Measurements from ENCODE around the gene PARP12. TPM values are rescaled to one million over a fixed set of nuclear protein-coding genes. Genes with fewer than 3 reads are reported as not detected.

Gene PARP12
- total RNA-seq, 1 donor = 14.0 TPM

DNA sequence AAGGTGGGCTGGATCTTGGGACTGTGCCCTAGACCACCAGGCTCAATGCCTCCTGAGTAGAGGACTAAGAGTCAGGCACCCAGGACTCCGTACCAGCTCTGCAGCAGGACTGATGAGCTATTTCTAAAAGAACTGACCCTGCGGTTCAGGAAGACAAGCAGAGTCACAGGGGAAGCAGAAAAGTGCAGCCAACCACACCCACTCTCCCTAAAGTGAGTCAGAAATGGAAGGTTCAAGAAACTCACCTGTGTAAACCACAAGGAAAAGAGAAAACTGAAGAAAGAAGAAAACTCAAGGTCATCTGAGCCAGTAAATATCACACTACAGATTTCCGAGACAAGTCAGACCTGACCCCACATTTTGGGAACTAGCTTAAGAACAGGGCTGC lies 2.5 kb downstream of the PARP12 start:
- no peak for DNase-seq (ENCODE audit: low read depth)

DNA sequence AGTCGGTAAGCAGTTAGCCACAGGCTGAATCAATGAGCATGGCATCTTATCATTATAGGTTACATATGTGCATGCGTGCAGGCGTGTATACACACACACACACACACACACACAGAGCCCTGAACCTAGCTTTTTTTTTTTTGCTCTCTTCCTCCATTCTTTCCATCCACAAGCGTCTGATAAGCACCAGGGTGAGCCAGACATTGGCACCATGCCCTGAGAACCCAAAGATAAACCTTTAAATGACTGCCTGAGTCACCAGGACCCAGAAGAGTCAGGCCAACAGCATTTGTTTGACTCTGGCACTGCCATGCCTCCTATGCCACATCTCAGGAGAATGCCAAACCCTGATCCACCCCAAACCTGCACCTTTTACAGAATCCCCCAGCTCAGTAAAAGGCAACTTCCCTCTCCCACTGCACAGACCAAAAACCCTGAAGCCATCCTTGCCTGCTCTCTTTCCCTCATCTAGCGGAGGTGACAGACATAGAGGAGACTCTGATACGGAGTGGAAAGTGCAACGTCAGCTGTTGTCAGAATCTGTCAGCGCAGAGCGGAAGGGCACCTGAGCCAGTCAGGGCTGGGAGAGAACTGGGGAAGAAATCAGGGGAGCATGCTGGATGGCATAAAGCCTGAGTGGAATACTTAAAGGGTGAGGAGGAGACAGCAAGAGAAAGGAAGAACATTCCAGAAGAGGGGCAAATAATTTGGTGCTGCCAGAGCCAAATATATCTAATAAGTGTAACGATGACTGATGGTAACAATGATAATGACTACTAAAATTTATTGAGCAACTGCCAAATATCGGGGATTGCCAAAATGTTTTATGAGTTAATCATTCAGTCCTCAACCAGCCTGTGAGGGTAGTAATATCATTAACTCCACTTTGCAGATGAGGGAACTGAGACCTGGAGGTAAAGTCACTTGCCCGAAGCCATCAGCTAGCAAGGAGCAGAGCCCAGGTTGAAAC lies 3.2 kb downstream of the PARP12 start:
- peak; percentile 98 for DNase-seq (ENCODE audit: low read depth)
- TF ChIP-seq, protein P1, sequence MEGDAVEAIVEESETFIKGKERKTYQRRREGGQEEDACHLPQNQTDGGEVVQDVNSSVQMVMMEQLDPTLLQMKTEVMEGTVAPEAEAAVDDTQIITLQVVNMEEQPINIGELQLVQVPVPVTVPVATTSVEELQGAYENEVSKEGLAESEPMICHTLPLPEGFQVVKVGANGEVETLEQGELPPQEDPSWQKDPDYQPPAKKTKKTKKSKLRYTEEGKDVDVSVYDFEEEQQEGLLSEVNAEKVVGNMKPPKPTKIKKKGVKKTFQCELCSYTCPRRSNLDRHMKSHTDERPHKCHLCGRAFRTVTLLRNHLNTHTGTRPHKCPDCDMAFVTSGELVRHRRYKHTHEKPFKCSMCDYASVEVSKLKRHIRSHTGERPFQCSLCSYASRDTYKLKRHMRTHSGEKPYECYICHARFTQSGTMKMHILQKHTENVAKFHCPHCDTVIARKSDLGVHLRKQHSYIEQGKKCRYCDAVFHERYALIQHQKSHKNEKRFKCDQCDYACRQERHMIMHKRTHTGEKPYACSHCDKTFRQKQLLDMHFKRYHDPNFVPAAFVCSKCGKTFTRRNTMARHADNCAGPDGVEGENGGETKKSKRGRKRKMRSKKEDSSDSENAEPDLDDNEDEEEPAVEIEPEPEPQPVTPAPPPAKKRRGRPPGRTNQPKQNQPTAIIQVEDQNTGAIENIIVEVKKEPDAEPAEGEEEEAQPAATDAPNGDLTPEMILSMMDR (IDR thresholded peaks at IDR 0.05; ENCODE audit: insufficient read depth, low read length) = no peak
- no peak overlapping the region for H3K4me3 ChIP-seq (ENCODE audit: low read depth, low read length)

More for the DNA sequence above, 2.5 kb downstream of the PARP12 start:
- H3K4me3 ChIP-seq (ENCODE audit: low read depth, low read length) = no peak overlapping the region
- TF ChIP-seq, protein P1 (IDR thresholded peaks at IDR 0.05; ENCODE audit: insufficient read depth, low read length) = no peak

DNA sequence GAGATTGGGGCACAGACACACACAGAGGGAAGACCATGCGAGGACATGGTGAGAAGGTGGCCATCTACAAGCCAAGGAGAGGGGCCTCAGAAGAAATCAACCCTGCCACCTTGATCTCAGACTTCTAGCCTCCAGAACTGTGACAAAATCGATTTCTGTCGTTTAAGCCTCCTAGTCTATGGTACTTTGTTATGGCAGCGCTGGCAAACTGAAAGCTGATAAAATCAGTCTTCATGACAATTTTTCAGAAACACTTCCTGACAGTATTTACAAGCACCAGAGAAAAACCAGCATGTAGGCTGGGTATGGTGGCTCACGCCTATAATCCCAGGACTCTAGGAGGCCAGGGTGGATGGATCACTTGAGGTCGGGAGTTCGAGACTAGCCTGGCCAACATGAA lies 4.2 kb downstream of the PARP12 start:
- no peak overlapping the region for H3K4me3 ChIP-seq (ENCODE audit: low read depth, low read length)
- DNase-seq (ENCODE audit: low read depth) = no peak
- TF ChIP-seq, protein P1 (IDR thresholded peaks at IDR 0.05; ENCODE audit: insufficient read depth, low read length) = no peak

DNA sequence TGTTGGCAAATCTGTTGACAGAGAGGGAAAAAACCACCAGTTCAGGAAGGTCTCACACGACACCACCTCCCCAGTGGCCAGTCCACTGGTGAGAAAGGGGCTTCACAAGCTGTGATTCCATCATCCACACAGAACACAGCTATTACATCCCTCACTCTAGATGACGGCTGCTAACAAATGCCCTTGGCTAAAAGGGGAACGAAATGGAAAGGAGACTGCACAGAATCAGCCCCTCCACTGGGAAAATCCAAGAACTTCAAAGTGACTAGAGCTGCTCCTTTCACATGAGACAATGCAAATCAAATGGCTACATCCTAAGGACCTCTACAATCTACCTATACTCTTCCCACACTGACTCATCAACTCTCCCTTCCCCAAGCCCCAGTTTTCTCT lies 5.6 kb downstream of the PARP12 start:
- H3K4me3 ChIP-seq (ENCODE audit: low read depth, low read length) = no peak overlapping the region
- DNase-seq (ENCODE audit: low read depth) = no peak
- TF ChIP-seq, protein P1 (IDR thresholded peaks at IDR 0.05; ENCODE audit: insufficient read depth, low read length) = no peak

DNA sequence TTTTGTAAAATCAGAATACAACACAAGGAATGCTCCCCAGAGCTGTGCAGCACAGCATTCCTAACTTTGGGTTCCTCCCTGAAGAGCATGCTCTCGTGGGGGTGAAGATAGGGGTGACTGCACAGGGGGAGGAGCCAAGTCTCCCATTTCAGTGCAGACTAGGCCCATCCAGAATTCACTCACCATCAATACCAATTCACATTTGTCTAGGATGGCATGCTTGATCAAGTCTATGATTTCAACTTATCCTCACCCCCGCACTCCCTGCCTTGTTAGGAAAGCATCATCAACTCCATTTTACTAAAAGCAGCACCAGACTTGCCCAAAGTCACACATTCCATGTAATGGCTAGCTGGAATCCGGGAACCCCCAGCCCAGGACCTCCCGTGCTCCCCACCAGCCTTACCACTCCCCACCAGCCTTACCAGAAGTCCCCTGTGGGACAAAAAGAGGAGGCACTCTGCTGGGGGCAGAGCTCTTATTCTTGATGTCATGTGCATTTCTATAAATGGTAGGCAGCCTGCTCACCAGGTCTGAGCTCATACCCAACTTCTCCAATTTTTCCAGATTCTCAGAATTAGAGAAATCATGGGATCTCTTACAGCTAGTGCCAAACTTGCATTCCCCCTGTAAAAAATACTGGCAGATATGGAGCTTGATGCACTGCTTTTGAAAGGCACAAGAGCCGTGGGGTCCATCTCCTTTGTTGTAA lies 6.2 kb downstream of the PARP12 start:
- DNase-seq (ENCODE audit: low read depth) = no peak
- H3K4me3 ChIP-seq (ENCODE audit: low read depth, low read length) = no peak overlapping the region
- TF ChIP-seq, protein P1 (IDR thresholded peaks at IDR 0.05; ENCODE audit: insufficient read depth, low read length) = no peak

DNA sequence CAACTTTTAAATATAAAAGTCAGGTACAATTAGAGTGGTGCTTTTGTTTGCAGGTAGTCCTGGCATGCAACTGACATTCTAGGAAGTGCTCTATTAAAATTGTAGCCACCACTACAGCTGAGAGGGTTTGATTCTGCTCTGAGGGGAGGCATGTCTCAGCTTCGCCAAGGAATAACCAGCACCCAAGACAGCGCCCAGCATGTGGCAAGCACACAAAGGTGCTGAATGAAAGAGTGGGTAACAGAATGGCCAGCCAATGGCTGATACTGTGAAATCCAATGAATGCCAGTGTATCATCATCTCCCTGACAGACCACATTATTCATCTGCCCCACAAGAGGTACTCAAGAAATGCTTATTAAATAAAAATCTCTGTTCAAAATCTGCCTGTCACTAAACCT lies 6.9 kb downstream of the PARP12 start:
- TF ChIP-seq, protein P1 (IDR thresholded peaks at IDR 0.05; ENCODE audit: insufficient read depth, low read length) = no peak
- DNase-seq (ENCODE audit: low read depth) = no peak
- H3K4me3 ChIP-seq (ENCODE audit: low read depth, low read length) = no peak overlapping the region
